Activated CD4-positive, alpha-beta memory T cell treated with anti-CD3 and anti-CD28 coated beads for 36 hours (primary cell): ENCODE measurements around the gene TNNI2. TPM values are rescaled to one million over a fixed set of nuclear protein-coding genes. Genes with fewer than 3 reads are reported as not detected.

Source experiments
- CTCF ChIA-PET: fragments of 350-600 bp; sonication (Branson Sonifier 250); formaldehyde crosslinking; loops from one replicate; lab custom pipeline; 2021; ENCODE audit warnings: antibody characterized with exemption, inconsistent platforms; lab: Charles Lee
- POLR2A ChIA-PET: fragments of 350-600 bp; sonication (Branson Sonifier 250); formaldehyde crosslinking; loops from one replicate; lab custom pipeline; 2021; ENCODE audit warnings: antibody characterized with exemption; lab: Charles Lee
- DNase-seq: peaks from one replicate; pipeline ENCODE4 v3.0.0-alpha.2; 2020
- H3K27ac Mint-ChIP-seq: one replicate; pipeline ENCODE4 v1.8.0; 2021; ENCODE audit warnings: mixed read lengths
- H3K27me3 Mint-ChIP-seq: one replicate; pipeline ENCODE4 v1.8.0; 2021; ENCODE audit warnings: mixed read lengths
- H3K36me3 Mint-ChIP-seq: one replicate; pipeline ENCODE4 v1.8.0; 2021; ENCODE audit warnings: mixed read lengths
- H3K4me1 Mint-ChIP-seq: one replicate; pipeline ENCODE4 v1.8.0; 2021; ENCODE audit warnings: low read depth, mixed read lengths
- H3K4me3 Mint-ChIP-seq: one replicate; pipeline ENCODE4 v1.8.0; 2021; ENCODE audit warnings: mild to moderate bottlenecking, mixed read lengths
- H3K9me3 Mint-ChIP-seq: one replicate; pipeline ENCODE4 v1.8.0; 2021; ENCODE audit warnings: mixed read lengths
- intact Hi-C: fragments of 100-400 bp; cut with micrococcal nuclease; formaldehyde crosslinking; loops from one replicate; pipeline ENCODE4 v1.15.1; 2023
- total RNA-seq, 2 experiments: library from RNA; stranded (reverse); gene quantifications; one replicate each; pipeline ENCODE4 v1.2.3, GENCODE V29; 2021

TNNI2 gene
- total RNA-seq, 2 experiments from 2014 or later: not detected

DNA sequence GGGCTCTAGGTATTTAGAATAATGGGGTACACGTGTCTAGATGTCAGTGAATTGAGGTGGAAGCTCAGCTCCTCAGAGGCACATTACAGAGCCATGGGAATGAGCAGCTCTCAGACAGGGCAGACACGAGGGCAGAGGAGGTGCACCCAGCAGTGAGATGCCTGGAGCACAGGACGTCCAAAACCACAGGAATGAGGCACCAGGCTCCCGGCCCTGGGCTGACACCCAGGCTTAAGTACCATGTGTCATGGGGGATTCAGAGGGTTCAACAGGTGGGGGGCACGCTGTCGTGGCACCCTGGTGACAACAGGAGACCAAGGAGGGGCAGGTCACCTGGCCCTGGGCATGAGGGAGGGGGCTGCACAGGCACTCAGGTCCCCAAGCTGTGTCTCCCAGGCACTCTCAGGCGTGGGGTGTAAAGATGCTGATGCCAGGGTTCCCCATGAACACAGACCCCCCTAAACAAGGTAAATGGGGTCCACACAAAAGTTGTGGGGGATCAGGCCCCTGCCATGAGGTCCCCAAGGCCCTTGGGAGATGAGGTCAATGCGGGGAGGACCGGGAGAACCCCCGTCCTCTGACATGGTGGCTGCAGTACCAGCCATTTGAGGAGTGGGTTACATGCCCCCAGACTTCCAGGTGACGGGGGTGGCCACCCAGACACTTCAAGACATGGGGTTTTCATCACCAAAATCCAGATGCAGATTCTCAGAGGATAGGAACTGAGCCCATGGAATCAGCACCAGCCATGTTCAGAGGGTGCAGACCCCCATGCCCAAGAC, 9.6 kb upstream of the TNNI2 start:
- CTCF ChIA-PET: interaction anchor here (1.4 to 13.7 kb wide), 3 partner anchors 128 to 177 kb away, joined by 4 to 488 read pairs (median 8); no protein-coding TSS in a partner anchor
- Mint-ChIP-seq H3K27ac (no peak overlapping the region), H3K4me3 (no peak overlapping the region), H3K4me1 (no peaks in the 10 kb centered on the region), H3K27me3 (peaks cover 5% of the 10 kb centered on the region), H3K36me3 (no peaks in the 10 kb centered on the region), H3K9me3 (no peaks in the 10 kb centered on the region)
- no peak for DNase-seq
- intact Hi-C loops: no loop called here
- POLR2A ChIA-PET: no interaction called here

- CTCF ChIA-PET: interaction anchor here (0.5 to 13.7 kb wide), 4 partner anchors 30 to 177 kb away, joined by 3 to 488 read pairs (median 40); no protein-coding TSS in a partner anchor
- Mint-ChIP-seq H3K9me3 (no peaks in the 10 kb centered on the region), H3K4me3 (no peak overlapping the region), H3K27me3 (peaks cover 5% of the 10 kb centered on the region), H3K4me1 (no peaks in the 10 kb centered on the region), H3K36me3 (no peaks in the 10 kb centered on the region), H3K27ac (no peak overlapping the region)
- POLR2A ChIA-PET: no interaction called here
- intact Hi-C loops: no loop called here
- DNase-seq: no peak
These were observed 8.8 kb upstream of the TNNI2 start for GRCh38 chr11:1830004-1830321.

DNA sequence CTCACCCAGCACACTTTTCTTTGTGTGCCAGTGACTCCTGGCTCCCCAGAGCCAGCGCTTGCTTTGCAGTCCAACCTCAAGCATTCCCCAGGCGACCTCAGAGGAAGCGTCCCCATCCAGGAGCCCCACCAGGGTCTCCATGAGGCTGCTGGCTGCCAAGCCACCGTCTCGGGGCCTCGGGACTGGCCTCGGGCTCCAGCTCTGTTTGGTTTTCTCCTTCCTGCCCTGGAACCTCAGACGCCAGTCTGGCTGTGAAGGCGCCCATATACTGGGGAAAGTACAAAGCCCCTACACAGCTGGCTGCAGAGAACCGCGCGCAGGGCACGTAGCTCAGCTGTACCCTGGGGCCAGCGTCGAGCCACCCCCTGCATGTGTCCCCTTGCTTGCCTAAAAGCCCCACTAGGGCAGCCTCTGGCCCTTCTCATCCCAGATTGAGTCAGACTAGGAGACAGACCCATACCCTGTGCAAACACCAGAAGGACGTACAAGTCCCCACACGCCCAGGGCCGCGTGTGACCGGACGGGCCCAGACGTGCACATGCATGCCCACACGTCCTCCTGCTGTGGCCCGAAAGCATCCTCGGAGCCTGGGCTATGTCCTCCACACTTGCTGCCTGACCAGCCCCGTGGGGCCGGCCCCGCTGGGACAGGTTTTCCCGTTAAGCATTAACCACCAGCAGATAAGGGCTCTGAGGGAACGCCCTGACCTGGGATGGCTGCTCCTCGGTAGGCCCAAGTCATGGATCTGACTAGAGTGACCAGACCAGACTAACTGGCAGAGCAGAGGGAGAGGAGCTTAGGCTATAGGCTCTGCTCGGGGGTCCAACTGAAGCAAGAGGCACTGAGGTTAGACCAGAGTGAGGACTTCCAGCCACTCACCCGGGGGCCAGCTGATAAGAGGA, 8.2 kb upstream of the TNNI2 start:
- no peak for DNase-seq
- Mint-ChIP-seq H3K36me3 (no peaks in the 10 kb centered on the region), H3K9me3 (no peaks in the 10 kb centered on the region), H3K4me1 (no peaks in the 10 kb centered on the region), H3K27ac (no peak overlapping the region), H3K4me3 (no peak overlapping the region), H3K27me3 (peaks cover 5% of the 10 kb centered on the region)
- intact Hi-C loops: no loop called here
- CTCF ChIA-PET: interaction anchor here (0.5 to 13.7 kb wide), 6 partner anchors 30 to 178 kb away, joined by 3 to 488 read pairs (median 28); partner anchors contain the start of gene KRTAP5-6
- POLR2A ChIA-PET: no interaction called here

GRCh38 chr11:1831338-1832210, 7.2 kb upstream of the TNNI2 start:
- POLR2A ChIA-PET: interaction anchor here (2.5 kb wide), 1 partner anchor 138 kb away, joined by 19 read pairs; no protein-coding TSS in a partner anchor
- intact Hi-C loops: loop anchor here (1.0 to 2.0 kb wide), 2 partner anchors 137 to 179 kb away; no protein-coding TSS in a partner anchor
- no peak overlapping the region for H3K27ac Mint-ChIP-seq

DNA sequence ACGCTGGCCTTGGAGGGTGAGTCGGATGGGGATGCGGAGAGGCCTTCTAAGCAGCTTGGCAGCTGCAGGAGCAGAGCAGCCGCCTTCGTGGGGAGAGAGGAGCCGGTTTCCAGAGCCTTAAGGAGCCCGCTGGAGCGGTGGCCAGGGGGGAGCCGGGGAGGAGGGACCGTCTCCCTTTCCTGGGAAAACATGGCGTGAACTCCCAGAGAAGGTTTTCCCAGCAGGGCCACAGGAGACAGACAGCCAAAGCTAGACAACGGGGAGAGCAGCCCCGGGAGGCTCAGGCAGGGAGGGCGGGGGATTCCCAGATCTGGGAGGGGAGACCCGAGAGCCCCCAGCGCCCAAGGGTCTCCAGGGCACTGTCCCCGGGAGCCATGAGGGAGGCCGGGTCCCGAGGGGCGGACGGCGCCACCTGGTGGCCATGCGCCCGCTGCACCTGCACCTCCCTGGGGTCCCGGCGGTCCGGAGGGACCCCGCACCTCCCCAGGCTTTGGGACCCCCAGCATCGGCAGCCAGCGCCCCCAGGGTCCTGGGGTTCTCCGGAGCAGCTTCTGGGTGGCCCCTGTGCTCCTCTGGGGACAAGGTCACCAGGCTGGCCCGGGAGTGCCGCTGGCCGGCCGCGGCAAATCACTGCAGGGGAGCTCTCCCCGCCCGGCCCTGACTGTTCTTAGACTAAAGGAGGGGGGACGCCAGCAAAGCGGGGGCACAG, 6.4 kb upstream of the TNNI2 start:
- Mint-ChIP-seq H3K4me3 (no peak overlapping the region), H3K9me3 (no peaks in the 10 kb centered on the region), H3K27ac (no peak overlapping the region), H3K36me3 (no peaks in the 10 kb centered on the region), H3K27me3 (peaks cover 5% of the 10 kb centered on the region), H3K4me1 (no peaks in the 10 kb centered on the region)
- POLR2A ChIA-PET: interaction anchor here (2.5 kb wide), 1 partner anchor 138 kb away, joined by 19 read pairs; no protein-coding TSS in a partner anchor
- peak; percentile 66 for DNase-seq
- CTCF ChIA-PET: interaction anchor here (0.5 to 13.7 kb wide), 54 partner anchors 8 to 323 kb away, joined by 3 to 488 read pairs (median 4); partner anchors contain the start of genes H19, KRTAP5-6 and LSP1
- intact Hi-C loops: loop anchor here (1.0 to 2.0 kb wide), 2 partner anchors 138 to 180 kb away; no protein-coding TSS in a partner anchor

More at GRCh38 chr11:1831338-1832210, 7.2 kb upstream of the TNNI2 start:
- H3K9me3 Mint-ChIP-seq: no peaks in the 10 kb centered on the region
- H3K4me3 Mint-ChIP-seq: no peak overlapping the region
- no peak for DNase-seq
- H3K4me1 Mint-ChIP-seq: no peaks in the 10 kb centered on the region
- H3K36me3 Mint-ChIP-seq: no peaks in the 10 kb centered on the region
- CTCF ChIA-PET: interaction anchor here (0.5 to 13.7 kb wide), 16 partner anchors 9 to 320 kb away, joined by 3 to 488 read pairs (median 10); partner anchors contain the start of genes KRTAP5-6 and LSP1
- H3K27me3 Mint-ChIP-seq: peaks cover 5% of the 10 kb centered on the region

DNA sequence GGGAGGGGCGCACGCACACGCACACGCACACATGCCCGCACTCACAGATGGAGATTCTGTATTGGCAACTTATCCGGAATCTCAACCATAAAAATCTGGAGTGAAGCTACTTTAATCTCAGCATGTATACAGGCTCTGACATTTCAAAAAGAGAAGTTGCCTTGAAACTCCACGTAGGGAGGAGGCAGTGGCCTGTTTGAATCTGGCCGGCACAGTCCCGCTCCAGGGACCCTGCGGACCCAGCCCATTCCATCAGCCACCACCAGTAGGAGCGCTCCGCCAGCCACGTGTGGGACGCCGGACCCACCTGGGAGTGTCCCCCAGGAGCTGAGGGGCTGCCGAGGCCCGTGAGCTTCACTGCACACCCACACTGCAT, 5.9 kb upstream of the TNNI2 start:
- Mint-ChIP-seq H3K4me1 (no peaks in the 10 kb centered on the region), H3K27ac (no peak overlapping the region), H3K4me3 (no peak overlapping the region), H3K36me3 (no peaks in the 10 kb centered on the region), H3K9me3 (no peaks in the 10 kb centered on the region), H3K27me3 (peaks cover 5% of the 10 kb centered on the region)
- no peak for DNase-seq
- ChIA-PET POLR2A (interaction anchor here (2.5 kb wide), 1 partner anchor 139 kb away, joined by 19 read pairs; no protein-coding TSS in a partner anchor), CTCF (interaction anchor here (0.6 to 13.7 kb wide), 54 partner anchors 8 to 323 kb away, joined by 3 to 488 read pairs (median 4); partner anchors contain the start of genes H19, KRTAP5-6 and LSP1)
- intact Hi-C loops: loop anchor here (1.0 to 2.0 kb wide), 2 partner anchors 139 to 180 kb away; no protein-coding TSS in a partner anchor

- H3K36me3 Mint-ChIP-seq: no peaks in the 10 kb centered on the region
- POLR2A ChIA-PET: interaction anchor here (2.5 kb wide), 1 partner anchor 140 kb away, joined by 19 read pairs; no protein-coding TSS in a partner anchor
- peaks cover 5% of the 10 kb centered on the region for H3K27me3 Mint-ChIP-seq
- H3K9me3 Mint-ChIP-seq: no peaks in the 10 kb centered on the region
- no peak overlapping the region for H3K4me3 Mint-ChIP-seq
- no peak overlapping the region for H3K27ac Mint-ChIP-seq
- intact Hi-C loops: no loop called here
- H3K4me1 Mint-ChIP-seq: no peaks in the 10 kb centered on the region
- CTCF ChIA-PET: interaction anchor here (0.8 to 13.7 kb wide), 18 partner anchors 14 to 317 kb away, joined by 3 to 488 read pairs (median 10); partner anchors contain the start of genes KRTAP5-6 and LSP1
- no peak for DNase-seq
These were observed 4.6 kb upstream of the TNNI2 start for GRCh38 chr11:1834062-1834610.

GRCh38 chr11:1834779-1835670, 3.8 kb upstream of the TNNI2 start, which contains the start of gene SYT8:
TSS of gene SYT8 (plus strand) at chr11:1834990. CDS start at chr11:1835106, 116 bp downstream.
- peaks cover 5% of the 10 kb centered on the region for H3K27me3 Mint-ChIP-seq
- no peak within 1 kb of the TSS for H3K4me3 Mint-ChIP-seq
- no peaks in the 10 kb centered on the region for H3K9me3 Mint-ChIP-seq
- intact Hi-C loops: no loop called here
- H3K27ac Mint-ChIP-seq: no peak within 1 kb of the TSS
- no peaks in the 10 kb centered on the region for H3K36me3 Mint-ChIP-seq
- ChIA-PET CTCF (interaction anchor here (0.8 to 13.7 kb wide), 12 partner anchors 17 to 316 kb away, joined by 3 to 488 read pairs (median 12); partner anchors contain the start of genes H19 and LSP1), POLR2A (interaction anchor here (0.6 kb wide), 1 partner anchor 66 kb away, joined by 3 read pairs; no protein-coding TSS in a partner anchor)
- H3K4me1 Mint-ChIP-seq: peaks cover 5% of the 10 kb centered on the region
- no peak for DNase-seq

DNA sequence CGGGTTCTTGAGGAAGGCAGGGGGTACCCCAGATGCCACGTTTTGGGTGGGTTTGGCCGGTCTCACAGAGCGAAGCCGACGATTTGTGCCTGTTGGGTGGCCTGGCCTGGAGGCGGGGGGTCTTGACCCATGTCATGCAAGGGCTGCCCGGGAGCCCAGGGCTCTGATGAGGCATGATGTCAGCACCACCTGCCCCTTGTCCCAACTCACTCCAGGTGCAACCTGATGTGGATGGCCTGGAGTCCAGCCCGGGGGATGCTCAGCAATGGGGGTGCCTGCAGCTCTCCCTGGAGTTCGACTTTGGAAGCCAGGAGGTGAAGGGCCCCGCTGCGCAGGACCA, 3.1 kb upstream of the TNNI2 start:
- H3K27ac Mint-ChIP-seq: no peak overlapping the region
- intact Hi-C loops: no loop called here
- H3K27me3 Mint-ChIP-seq: peaks cover 5% of the 10 kb centered on the region
- POLR2A ChIA-PET: no interaction called here
- no peaks in the 10 kb centered on the region for H3K9me3 Mint-ChIP-seq
- CTCF ChIA-PET: interaction anchor here (1.2 to 13.7 kb wide), 7 partner anchors 58 to 316 kb away, joined by 3 to 488 read pairs (median 4); partner anchors contain the start of gene H19
- no peak for DNase-seq
- H3K36me3 Mint-ChIP-seq: no peaks in the 10 kb centered on the region
- H3K4me1 Mint-ChIP-seq: peaks cover 5% of the 10 kb centered on the region
- no peak overlapping the region for H3K4me3 Mint-ChIP-seq
